B cell (primary cell): ENCODE results near the gene APCDD1L. TPM values are rescaled to one million over a fixed set of nuclear protein-coding genes. Genes with fewer than 3 reads are reported as not detected.

Experiments
- ATAC-seq: fragments of 200-7000 bp; cut with Tn5 transposase; one replicate; pipeline ENCODE4 v1.10.0; 2021; ENCODE audit warnings: low read depth, mild to moderate bottlenecking, moderate number of reproducible peaks, moderate library complexity
- CTCF ChIA-PET: fragments of 350-600 bp; sonication (Branson Sonifier 250); formaldehyde crosslinking; loops from one replicate; lab custom pipeline; 2021; ENCODE audit warnings: antibody characterized with exemption, inconsistent platforms; lab: Charles Lee
- POLR2A ChIA-PET: fragments of 350-600 bp; sonication (Branson Sonifier 250); formaldehyde crosslinking; loops from one replicate; lab custom pipeline; 2021; ENCODE audit warnings: antibody characterized with exemption; lab: Charles Lee
- DNase-seq: peaks from one replicate; pipeline ENCODE4 v3.0.0; 2013
- H2AFZ ChIP-seq: 2 replicates; pipeline ENCODE4 v1.6.1; 2012; ENCODE audit warnings: mild to moderate bottlenecking, low read depth, low read length; ENCODE audit not compliant: insufficient read depth, poor library complexity, severe bottlenecking
- H3K27ac ChIP-seq, 2 donors: 1 replicate in 1 of 2; 2 replicates in 1 of 2; pipeline ENCODE4 v1.5.1; 2012 to 2013; ENCODE audit warnings: low read length in 2 of 2, mild to moderate bottlenecking in 2 of 2, moderate library complexity in 1 of 2
- H3K27me3 ChIP-seq, 4 experiments: fragments of 200-600 bp in 1 of 4; sonication (generic) in 1 of 4; replicated peaks in 1 of 4; 1 replicate in 2 of 4; 2 replicates in 2 of 4; pipeline versions ENCODE4 v1.6.1 to v1.7.0; 2013 to 2016; ENCODE audit warnings: low read length in 3 of 4, mild to moderate bottlenecking in 2 of 4, mixed read lengths in 1 of 4, moderate library complexity in 1 of 4; ENCODE audit not compliant: insufficient read depth in 4 of 4, control insufficient read depth in 3 of 4; ENCODE audit errors: control extremely low read depth in 1 of 4
- H3K36me3 ChIP-seq, 2 experiments: replicated peaks in 1 of 2; 1 replicate in 1 of 2; 2 replicates in 1 of 2; pipeline versions ENCODE4 v1.6.1 to v1.7.1; 2013; ENCODE audit warnings: low read length in 1 of 2; ENCODE audit not compliant: insufficient read depth in 2 of 2, control insufficient read depth in 1 of 2; ENCODE audit errors: control extremely low read depth in 1 of 2, extremely low read depth in 1 of 2
- H3K4me1 ChIP-seq, 2 donors: fragments of 200-600 bp in 1 of 2; sonication (generic) in 1 of 2; 1 replicate in 1 of 2; 2 replicates in 1 of 2; pipeline versions ENCODE4 v1.5.1 to v1.6.1; 2013 to 2017; ENCODE audit warnings: low read length in 2 of 2; ENCODE audit not compliant: control insufficient read depth in 2 of 2, insufficient read depth in 2 of 2
- H3K4me2 ChIP-seq: replicated peaks from 2 replicates; pipeline ENCODE3; 2012; ENCODE audit warnings: mild to moderate bottlenecking, low read depth, low read length; ENCODE audit not compliant: poor library complexity, severe bottlenecking
- H3K4me3 ChIP-seq, 5 experiments: fragments of 200-600 bp in 1 of 5; sonication (generic) in 1 of 5; 1 replicate in 3 of 5; 2 replicates in 2 of 5; pipeline versions ENCODE4 v1.5.1 to v1.7.0; 2011 to 2016; ENCODE audit warnings: low read length in 4 of 5, mild to moderate bottlenecking in 4 of 5, low read depth in 2 of 5, control low read depth in 1 of 5, moderate library complexity in 1 of 5; ENCODE audit not compliant: insufficient read depth in 1 of 5; ENCODE audit errors: control extremely low read depth in 1 of 5, extremely low read depth in 1 of 5
- H3K79me2 ChIP-seq: fragments of 200-600 bp; sonication (generic); one replicate; pipeline ENCODE4 v1.6.0; 2016; ENCODE audit warnings: low read length; ENCODE audit not compliant: control insufficient read depth, insufficient read depth
- H3K9ac ChIP-seq: fragments of 200-600 bp; sonication (generic); 2 replicates; pipeline ENCODE4 v1.6.1; 2017; ENCODE audit warnings: mild to moderate bottlenecking, low read length, moderate library complexity
- H3K9me3 ChIP-seq, 3 donors: one replicate each; pipeline versions ENCODE4 v1.6.1 to v1.7.1; 2013; ENCODE audit warnings: low read length in 2 of 3; ENCODE audit not compliant: control insufficient read depth in 2 of 3, insufficient read depth in 1 of 3; ENCODE audit errors: control extremely low read depth in 1 of 3
- H4K20me1 ChIP-seq: 2 replicates; pipeline ENCODE4 v1.6.0; 2012; ENCODE audit warnings: mild to moderate bottlenecking, low read length; ENCODE audit not compliant: insufficient read depth, control insufficient read depth, poor library complexity, severe bottlenecking
- H3K27ac Mint-ChIP-seq: one replicate; pipeline ENCODE4 v1.8.0; 2021; ENCODE audit warnings: mixed read lengths
- H3K27me3 Mint-ChIP-seq: one replicate; pipeline ENCODE4 v1.8.0; 2021; ENCODE audit warnings: mixed read lengths
- H3K4me1 Mint-ChIP-seq: one replicate; pipeline ENCODE4 v1.8.0; 2021; ENCODE audit warnings: mixed read lengths
- H3K4me3 Mint-ChIP-seq: one replicate; pipeline ENCODE4 v1.8.0; 2021; ENCODE audit warnings: mixed read lengths
- H3K9me3 Mint-ChIP-seq: one replicate; pipeline ENCODE4 v1.8.0; 2022; ENCODE audit warnings: mixed read lengths; ENCODE audit not compliant: insufficient read depth
- EZH2 ChIP-seq: IDR thresholded peaks from 2 replicates; pipeline ENCODE4 v1.6.1; 2012; ENCODE audit warnings: borderline replicate concordance, low read depth, mild to moderate bottlenecking, moderate library complexity, low read length; ENCODE audit not compliant: insufficient read depth, poor library complexity, severe bottlenecking
- WGBS: methylation state at CpG from one replicate; pipeline ENCODE4 v1.1.5; 2013; ENCODE audit warnings: missing lambda C conversion rate; ENCODE audit not compliant: insufficient coverage; 5-methylcytosine and 5-hydroxymethylcytosine counted together
- intact Hi-C: fragments of 100-400 bp; cut with micrococcal nuclease; formaldehyde crosslinking; loops from one replicate; pipeline ENCODE4 v1.10.0; 2022
- polyA plus RNA-seq: library from polyadenylated mRNA; depleted of rRNA; stranded (reverse); fragments of >200 nt; gene quantifications from 2 replicates; pipeline ENCODE4 v1.2.3, GENCODE V29; 2012
- total RNA-seq, 2 donors: library from RNA; stranded (reverse); fragments of 120-200 nt in 1 of 2; gene quantifications; 1 replicate in 1 of 2; 2 replicates in 1 of 2; pipeline versions ENCODE4 v1.2.3 to v1.2.4, GENCODE V29; 2013 to 2022
- TF ChIP-seq, protein P1 (sequence below): fragments of 200-600 bp; IDR thresholded peaks from one replicate; pipeline ENCODE4 v1.8.0; 2022; ENCODE audit warnings: antibody characterized with exemption, mild to moderate bottlenecking

APCDD1L gene
- total and polyA plus RNA-seq, 2 donors (not counting 1 experiment from before 2014, with no cell fraction given): not detected

DNA sequence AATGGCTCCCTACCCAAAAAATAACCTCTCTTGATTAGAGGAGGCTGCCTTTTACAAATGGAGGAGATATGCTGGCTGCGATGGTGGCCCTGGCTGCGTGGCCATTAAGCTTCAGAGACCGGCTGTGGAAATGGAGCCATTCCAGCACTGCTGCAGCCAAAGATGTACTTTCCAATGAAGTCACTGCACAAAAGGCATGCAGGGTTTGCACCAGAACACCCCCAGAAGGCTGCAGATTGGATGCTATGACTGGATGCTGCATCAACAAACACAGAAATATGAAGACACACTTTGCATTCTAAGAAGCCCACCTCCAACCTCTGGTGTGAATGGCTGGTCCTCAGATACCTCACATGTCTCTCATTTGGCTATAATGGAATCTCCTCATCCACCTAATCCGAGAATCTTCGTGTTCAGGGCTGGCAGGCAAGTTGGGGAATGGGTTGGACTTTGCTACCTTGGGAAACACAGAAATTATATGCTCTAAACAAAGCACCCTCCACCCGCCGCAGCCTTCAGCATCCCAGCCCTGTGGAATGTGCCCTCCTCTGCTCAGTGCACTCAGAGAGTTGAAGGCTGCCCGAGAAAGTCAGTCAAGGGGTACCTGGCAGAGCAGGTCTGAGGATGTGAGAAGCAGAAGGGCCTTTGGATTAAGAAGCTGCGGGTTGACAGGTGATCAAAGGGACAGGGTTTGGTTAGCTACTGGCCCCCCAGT is 35.3 kb downstream of the APCDD1L start:
- Histone ChIP-seq H3K4me1 (no peaks in the 10 kb centered on the region), H3K9ac (no peak overlapping the region), H3K27me3 (peaks cover 0 to 8% (median 0%) of the 10 kb centered on the region in 4 experiments), H3K9me3 (peaks cover 0 to 19% (median 4%) of the 10 kb centered on the region in 3 donors), H3K79me2 (no peaks in the 10 kb centered on the region), H4K20me1 (no peaks in the 10 kb centered on the region), H2AFZ (no peak overlapping the region), H3K4me3 (no peak overlapping the region), H3K36me3 (no peaks in the 10 kb centered on the region), H3K27ac (no peak overlapping the region), H3K4me2 (no peak overlapping the region)
- 86% methylated on average over 6 of the region's 9 CpGs for WGBS
- H3K9me3 Mint-ChIP-seq: peaks cover 9% of the 10 kb centered on the region
- peaks cover 9% of the 10 kb centered on the region for H3K27me3 Mint-ChIP-seq
- ATAC-seq (no peak), DNase-seq (no peak)
- H3K4me1 Mint-ChIP-seq: no peaks in the 10 kb centered on the region
- no peak overlapping the region for H3K4me3 Mint-ChIP-seq
- TF ChIP-seq, protein P1, sequence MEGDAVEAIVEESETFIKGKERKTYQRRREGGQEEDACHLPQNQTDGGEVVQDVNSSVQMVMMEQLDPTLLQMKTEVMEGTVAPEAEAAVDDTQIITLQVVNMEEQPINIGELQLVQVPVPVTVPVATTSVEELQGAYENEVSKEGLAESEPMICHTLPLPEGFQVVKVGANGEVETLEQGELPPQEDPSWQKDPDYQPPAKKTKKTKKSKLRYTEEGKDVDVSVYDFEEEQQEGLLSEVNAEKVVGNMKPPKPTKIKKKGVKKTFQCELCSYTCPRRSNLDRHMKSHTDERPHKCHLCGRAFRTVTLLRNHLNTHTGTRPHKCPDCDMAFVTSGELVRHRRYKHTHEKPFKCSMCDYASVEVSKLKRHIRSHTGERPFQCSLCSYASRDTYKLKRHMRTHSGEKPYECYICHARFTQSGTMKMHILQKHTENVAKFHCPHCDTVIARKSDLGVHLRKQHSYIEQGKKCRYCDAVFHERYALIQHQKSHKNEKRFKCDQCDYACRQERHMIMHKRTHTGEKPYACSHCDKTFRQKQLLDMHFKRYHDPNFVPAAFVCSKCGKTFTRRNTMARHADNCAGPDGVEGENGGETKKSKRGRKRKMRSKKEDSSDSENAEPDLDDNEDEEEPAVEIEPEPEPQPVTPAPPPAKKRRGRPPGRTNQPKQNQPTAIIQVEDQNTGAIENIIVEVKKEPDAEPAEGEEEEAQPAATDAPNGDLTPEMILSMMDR: no peak
- no peak for TF ChIP-seq EZH2
- ChIA-PET CTCF (interaction anchor here (0.6 kb wide), 1 partner anchor 936 kb away, joined by 3 read pairs; no protein-coding TSS in a partner anchor), POLR2A (no interaction called here)
- no peak overlapping the region for H3K27ac Mint-ChIP-seq
- intact Hi-C loops: no loop called here

DNA sequence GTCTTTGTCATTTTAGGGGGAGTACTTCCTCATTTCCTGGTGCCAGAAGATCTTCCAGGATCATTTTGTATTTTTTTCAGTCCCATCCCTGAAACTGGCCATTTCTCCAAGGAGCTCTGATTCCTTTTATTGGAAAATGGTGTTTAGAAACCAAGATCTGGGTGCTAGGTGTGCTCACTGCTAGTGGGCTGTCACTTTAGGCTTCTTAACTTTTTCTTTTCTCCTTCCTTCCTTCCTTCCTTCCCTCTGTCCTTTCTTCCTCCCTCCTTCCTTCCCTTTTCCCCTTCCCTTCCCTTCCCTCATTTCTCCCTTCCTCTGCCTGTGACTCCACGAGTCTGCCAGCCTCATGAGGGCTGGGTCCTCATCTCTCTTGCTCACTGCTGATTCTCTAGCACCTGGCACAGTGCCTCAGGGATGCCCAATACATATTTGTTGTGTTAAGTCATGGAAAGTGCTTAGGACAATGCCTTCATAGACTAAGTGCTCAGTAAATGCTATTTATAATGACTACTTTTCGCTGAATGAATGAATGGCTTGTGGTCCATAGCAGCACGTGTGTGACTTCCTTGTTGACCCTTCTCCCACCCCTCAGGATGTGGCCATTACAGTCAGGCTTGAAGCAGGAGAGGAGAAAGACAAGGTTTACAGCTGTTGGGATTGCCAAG is 36.9 kb downstream of the APCDD1L start:
- no peak overlapping the region for H3K9ac ChIP-seq
- Mint-ChIP-seq H3K4me1 (no peaks in the 10 kb centered on the region), H3K27me3 (peaks cover 9% of the 10 kb centered on the region), H3K4me3 (no peak overlapping the region), H3K9me3 (peaks cover 9% of the 10 kb centered on the region), H3K27ac (no peak overlapping the region)
- no peaks in the 10 kb centered on the region for H4K20me1 ChIP-seq
- ChIA-PET CTCF (no interaction called here), POLR2A (no interaction called here)
- intact Hi-C loops: no loop called here
- H3K4me1 ChIP-seq: no peaks in the 10 kb centered on the region
- H3K79me2 ChIP-seq: no peaks in the 10 kb centered on the region
- H3K27me3 ChIP-seq: peaks cover 0 to 7% (median 0%) of the 10 kb centered on the region in 4 experiments
- H2AFZ ChIP-seq: no peak overlapping the region
- WGBS: 83% methylated on average over 1 of the region's 3 CpGs
- H3K9me3 ChIP-seq: peaks cover 0 to 17% (median 4%) of the 10 kb centered on the region in 3 donors
- no peaks in the 10 kb centered on the region for H3K36me3 ChIP-seq
- DNase-seq: no peak
- no peak for ATAC-seq
- TF ChIP-seq EZH2: no peak
- TF ChIP-seq, protein P1: no peak
- no peak overlapping the region for H3K4me2 ChIP-seq
- H3K4me3 ChIP-seq: no peak overlapping the region
- H3K27ac ChIP-seq: no peak overlapping the region
